IMR-90 (cell line): ENCODE results near the gene GRAMD1B. TPM values are rescaled to one million over a fixed set of nuclear protein-coding genes. Genes with fewer than 3 reads are reported as not detected.
A peak's percentile ranks its signal among the peaks of the same experiment; 100 is the strongest.

Experiments used
- ATAC-seq: fragments of 200-7000 bp; cut with Tn5 transposase; 2 replicates; pipeline ENCODE4 v1.9.1; 2020; ENCODE audit warnings: low read depth, mild to moderate bottlenecking, moderate library complexity
- BruUV-seq: library from RNA; stranded (reverse); fragments of 400-500 nt; replicated peaks from 2 replicates; lab custom pipeline; 2021; lab: Mats Ljungman, UMichigan
- CTCF ChIA-PET: fragments of 300-600 bp; formaldehyde crosslinking; extraction: SDS; loops from one replicate; lab custom pipeline; 2021; ENCODE audit warnings: antibody characterized with exemption; lab: Yijun Ruan, JAX
- POLR2A ChIA-PET: fragments of 300-600 bp; sonication (Branson Sonifier 250); formaldehyde crosslinking; loops from one replicate; lab custom pipeline; 2022; ENCODE audit warnings: antibody characterized with exemption; ENCODE audit not compliant: unreplicated experiment; lab: Charles Lee
- DNase-seq: peaks from one replicate; pipeline ENCODE4 v3.0.0; 2013
- H2AFZ ChIP-seq: replicated peaks from 2 replicates; pipeline ENCODE3; 2013; ENCODE audit warnings: low read length, mild to moderate bottlenecking; ENCODE audit not compliant: poor library complexity
- H2AK5ac ChIP-seq: 2 replicates; pipeline ENCODE4 v1.6.1; 2013; ENCODE audit warnings: low read depth, low read length, inconsistent platforms
- H2AK9ac ChIP-seq: replicated peaks from 2 replicates; pipeline ENCODE3; 2013; ENCODE audit warnings: mild to moderate bottlenecking, low read depth, low read length, moderate library complexity; ENCODE audit not compliant: poor library complexity
- H2BK120ac ChIP-seq: 2 replicates; pipeline ENCODE4 v1.6.1; 2013; ENCODE audit warnings: low read depth, low read length, inconsistent platforms
- H2BK15ac ChIP-seq: 3 replicates; pipeline ENCODE4 v1.6.1; 2013; ENCODE audit warnings: low read depth, low read length, inconsistent platforms
- H2BK20ac ChIP-seq: 2 replicates; pipeline ENCODE4 v1.6.1; 2013; ENCODE audit warnings: low read depth, mild to moderate bottlenecking, inconsistent platforms, low read length, moderate library complexity
- H2BK5ac ChIP-seq: 2 replicates; pipeline ENCODE4 v1.6.1; 2013; ENCODE audit warnings: mild to moderate bottlenecking, low read depth, low read length, inconsistent platforms; ENCODE audit not compliant: poor library complexity, severe bottlenecking
- H3K14ac ChIP-seq: replicated peaks from 2 replicates; pipeline ENCODE4 v1.6.1; 2013; ENCODE audit warnings: low read depth, low read length, inconsistent platforms
- H3K18ac ChIP-seq: 2 replicates; pipeline ENCODE4 v1.6.1; 2013; ENCODE audit warnings: low read depth, low read length, control low read depth
- H3K23ac ChIP-seq: 2 replicates; pipeline ENCODE4 v1.6.1; 2013; ENCODE audit warnings: low read depth, low read length, inconsistent platforms
- H3K27ac ChIP-seq: 2 replicates; pipeline ENCODE4 v1.5.1; 2013; ENCODE audit warnings: mild to moderate bottlenecking, control low read depth, low read length; ENCODE audit not compliant: insufficient read depth
- H3K27me3 ChIP-seq: 2 replicates; pipeline ENCODE4 v1.6.1; 2013; ENCODE audit warnings: low read length; ENCODE audit not compliant: control insufficient read depth, insufficient read depth
- H3K36me3 ChIP-seq: 2 replicates; pipeline ENCODE4 v1.6.1; 2013; ENCODE audit warnings: low read length, mixed read lengths; ENCODE audit not compliant: control insufficient read depth, insufficient read depth
- H3K4ac ChIP-seq: 2 replicates; pipeline ENCODE4 v1.6.1; 2013; ENCODE audit warnings: low read depth, low read length, inconsistent platforms
- H3K4me1 ChIP-seq: 2 replicates; pipeline ENCODE4 v1.6.1; 2013; ENCODE audit warnings: low read length, mixed read lengths; ENCODE audit not compliant: control insufficient read depth, insufficient read depth
- H3K4me2 ChIP-seq: 2 replicates; pipeline ENCODE4 v1.6.1; 2013; ENCODE audit warnings: low read depth, mild to moderate bottlenecking, control low read depth, low read length, moderate library complexity
- H3K4me3 ChIP-seq: 2 replicates; pipeline ENCODE4 v1.5.1; 2013; ENCODE audit warnings: low read depth, mild to moderate bottlenecking, control low read depth, low read length, moderate library complexity; ENCODE audit not compliant: insufficient read depth
- H3K56ac ChIP-seq: 2 replicates; pipeline ENCODE4 v1.6.1; 2013; ENCODE audit warnings: low read length, inconsistent platforms; ENCODE audit not compliant: insufficient read depth; ENCODE audit errors: extremely low read depth
- H3K79me1 ChIP-seq, 2 experiments: 2 replicates each; pipeline ENCODE4 v1.6.1; 2013; ENCODE audit warnings: low read length in 2 of 2, inconsistent platforms in 1 of 2, low read depth in 1 of 2
- H3K9ac ChIP-seq: 2 replicates; pipeline ENCODE4 v1.6.1; 2013; ENCODE audit warnings: low read depth, low read length, control low read depth
- H3K9me1 ChIP-seq: 2 replicates; pipeline ENCODE4 v1.6.1; 2013; ENCODE audit warnings: low read length, inconsistent platforms; ENCODE audit not compliant: insufficient read depth
- H3K9me3 ChIP-seq: 2 replicates; pipeline ENCODE4 v1.6.1; 2013; ENCODE audit warnings: low read length; ENCODE audit not compliant: control insufficient read depth, insufficient read depth
- H4K20me1 ChIP-seq: 2 replicates; pipeline ENCODE4 v1.6.1; 2013; ENCODE audit warnings: low read length, inconsistent platforms; ENCODE audit not compliant: insufficient read depth
- H4K5ac ChIP-seq: 2 replicates; pipeline ENCODE4 v1.6.1; 2013; ENCODE audit warnings: mild to moderate bottlenecking, low read depth, low read length, control low read depth
- H4K8ac ChIP-seq, 2 experiments: 2 replicates each; pipeline ENCODE4 v1.6.1; 2013; ENCODE audit warnings: low read depth in 2 of 2, low read length in 2 of 2, control low read depth in 1 of 2, inconsistent platforms in 1 of 2
- H4K91ac ChIP-seq: 2 replicates; pipeline ENCODE4 v1.6.1; 2013; ENCODE audit warnings: low read depth, low read length, inconsistent platforms; ENCODE audit not compliant: insufficient read depth
- CHD1 ChIP-seq: IDR thresholded peaks from 2 replicates; pipeline ENCODE4 v1.6.1; 2012; ENCODE audit warnings: low read depth, low read length, improper control_type of control experiment
- POLR2A ChIP-seq: IDR thresholded peaks from 2 replicates; pipeline ENCODE4 v1.6.1; 2012; ENCODE audit warnings: mild to moderate bottlenecking, low read depth, low read length
- WGBS, 2 experiments: methylation state at CpG; one replicate each; pipeline versions ENCODE4 v1.1.5 to v1.1.7; 2013; ENCODE audit warnings: missing lambda C conversion rate in 2 of 2; ENCODE audit not compliant: insufficient read length in 1 of 2; ENCODE audit errors: extremely low coverage in 2 of 2; 5-methylcytosine and 5-hydroxymethylcytosine counted together
- dilution Hi-C: fragments of 300-500 bp; cut with HindIII; formaldehyde crosslinking; loops from one replicate; pipeline ENCODE4 v1.14.3; 2018; ENCODE audit warnings: low sequenced_read_pairs; ENCODE audit not compliant: unreplicated experiment
- in situ Hi-C: fragments of 300-500 bp; cut with MboI; formaldehyde crosslinking; loops from 3 replicates; pipeline ENCODE4 v1.14.3; 2019; ENCODE audit warnings: low sequenced_read_pairs, inconsistent platforms, mixed read lengths
- intact Hi-C: fragments of 100-400 bp; cut with micrococcal nuclease; formaldehyde crosslinking; loops from 2 replicates; pipeline ENCODE4 v1.10.0; 2022
- polyA plus RNA-seq, 3 experiments: library from polyadenylated mRNA; depleted of rRNA; stranded (reverse); fragments of >200 nt; gene quantifications; 2 replicates each; pipeline ENCODE4 v1.2.3, GENCODE V29; 2012; ENCODE audit warnings: low replicate concordance in 1 of 3
- total RNA-seq: library from RNA; depleted of rRNA; stranded (reverse); fragments of >200 nt; gene quantifications from 2 replicates; pipeline ENCODE4 v1.2.3, GENCODE V29; 2012

GRAMD1B gene
- total and polyA plus RNA-seq, 2 of the 4 experiments (the other 2 are of a cell fraction): 7.1 to 7.2 TPM

- ATAC-seq: peak; percentile 35
- Histone ChIP-seq H4K20me1 (no peaks in the 10 kb centered on the region), H3K79me1 (peaks cover 18 to 45% of the 10 kb centered on the region in 2 experiments), H3K14ac (peak overlapping the region; percentile 93), H4K8ac (peak overlapping the region; percentile 64 to 87), H3K23ac (peak overlapping the region; percentile 87), H2AFZ (peak overlapping the region; percentile 95), H3K56ac (0 out of 2 replicates have a peak overlapping the region, but pooled peaks have one; percentile 34), H3K9ac (peak overlapping the region; percentile 65), H2BK5ac (peak overlapping the region; percentile 77), H3K4ac (peak overlapping the region; percentile 74), H2AK9ac (peak overlapping the region; percentile 83), H2BK15ac (no peak overlapping the region), H3K27ac (peak overlapping the region; percentile 62), H3K9me3 (no peaks in the 10 kb centered on the region), H3K27me3 (no peaks in the 10 kb centered on the region), H3K4me1 (peaks cover 8% of the 10 kb centered on the region), H2BK20ac (no peak overlapping the region), H4K5ac (peak overlapping the region; percentile 44; the same call in 1 of the 2 replicates), H2BK120ac (peak overlapping the region; percentile 77), H3K4me2 (peak overlapping the region; percentile 73), H3K9me1 (peaks cover 21% of the 10 kb centered on the region), H2AK5ac (peak overlapping the region; percentile 10; the same call in 1 of the 2 replicates), H3K36me3 (no peaks in the 10 kb centered on the region), H3K18ac (peak overlapping the region; percentile 29; the same call in 1 of the 2 replicates), H3K4me3 (peak overlapping the region; percentile 72), H4K91ac (peak overlapping the region; percentile 46; the same call in 1 of the 2 replicates)
- peak; percentile 51 for DNase-seq
- dilution Hi-C loops (no loop called here), intact Hi-C loops (no loop called here), in situ Hi-C loops (no loop called here)
- WGBS, 2 experiments: 0% methylated on average over 7 of the region's 68 CpGs; no CpG with 5 or more reads in 1 of the 2 experiments
- no TSS peak for BruUV-seq
- CTCF ChIA-PET: interaction anchor here (0.7 kb wide), 1 partner anchor 24 kb away, joined by 3 read pairs; no protein-coding TSS in a partner anchor
- TF ChIP-seq CHD1: peak; percentile 32; the same call in 1 of the 2 replicates
- no peak for TF ChIP-seq POLR2A
- POLR2A ChIA-PET: no interaction called here
Observed at GRCh38 chr11:123430721-123431497, 840 bp downstream of the GRAMD1B start.
